HG02981 (cell line): ENCODE data around the gene GLE1.
A peak's percentile ranks its signal among the peaks of the same experiment; 100 is the strongest.

Source experiments
- ATAC-seq: cut with Tn5 transposase; IDR thresholded peaks from one replicate; pipeline ENCODE4 v1.9.1; 2021; ENCODE audit warnings: mild to moderate bottlenecking, moderate library complexity; ENCODE audit not compliant: unreplicated experiment

The GLE1 gene, protein sequence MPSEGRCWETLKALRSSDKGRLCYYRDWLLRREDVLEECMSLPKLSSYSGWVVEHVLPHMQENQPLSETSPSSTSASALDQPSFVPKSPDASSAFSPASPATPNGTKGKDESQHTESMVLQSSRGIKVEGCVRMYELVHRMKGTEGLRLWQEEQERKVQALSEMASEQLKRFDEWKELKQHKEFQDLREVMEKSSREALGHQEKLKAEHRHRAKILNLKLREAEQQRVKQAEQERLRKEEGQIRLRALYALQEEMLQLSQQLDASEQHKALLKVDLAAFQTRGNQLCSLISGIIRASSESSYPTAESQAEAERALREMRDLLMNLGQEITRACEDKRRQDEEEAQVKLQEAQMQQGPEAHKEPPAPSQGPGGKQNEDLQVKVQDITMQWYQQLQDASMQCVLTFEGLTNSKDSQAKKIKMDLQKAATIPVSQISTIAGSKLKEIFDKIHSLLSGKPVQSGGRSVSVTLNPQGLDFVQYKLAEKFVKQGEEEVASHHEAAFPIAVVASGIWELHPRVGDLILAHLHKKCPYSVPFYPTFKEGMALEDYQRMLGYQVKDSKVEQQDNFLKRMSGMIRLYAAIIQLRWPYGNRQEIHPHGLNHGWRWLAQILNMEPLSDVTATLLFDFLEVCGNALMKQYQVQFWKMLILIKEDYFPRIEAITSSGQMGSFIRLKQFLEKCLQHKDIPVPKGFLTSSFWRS

DNA sequence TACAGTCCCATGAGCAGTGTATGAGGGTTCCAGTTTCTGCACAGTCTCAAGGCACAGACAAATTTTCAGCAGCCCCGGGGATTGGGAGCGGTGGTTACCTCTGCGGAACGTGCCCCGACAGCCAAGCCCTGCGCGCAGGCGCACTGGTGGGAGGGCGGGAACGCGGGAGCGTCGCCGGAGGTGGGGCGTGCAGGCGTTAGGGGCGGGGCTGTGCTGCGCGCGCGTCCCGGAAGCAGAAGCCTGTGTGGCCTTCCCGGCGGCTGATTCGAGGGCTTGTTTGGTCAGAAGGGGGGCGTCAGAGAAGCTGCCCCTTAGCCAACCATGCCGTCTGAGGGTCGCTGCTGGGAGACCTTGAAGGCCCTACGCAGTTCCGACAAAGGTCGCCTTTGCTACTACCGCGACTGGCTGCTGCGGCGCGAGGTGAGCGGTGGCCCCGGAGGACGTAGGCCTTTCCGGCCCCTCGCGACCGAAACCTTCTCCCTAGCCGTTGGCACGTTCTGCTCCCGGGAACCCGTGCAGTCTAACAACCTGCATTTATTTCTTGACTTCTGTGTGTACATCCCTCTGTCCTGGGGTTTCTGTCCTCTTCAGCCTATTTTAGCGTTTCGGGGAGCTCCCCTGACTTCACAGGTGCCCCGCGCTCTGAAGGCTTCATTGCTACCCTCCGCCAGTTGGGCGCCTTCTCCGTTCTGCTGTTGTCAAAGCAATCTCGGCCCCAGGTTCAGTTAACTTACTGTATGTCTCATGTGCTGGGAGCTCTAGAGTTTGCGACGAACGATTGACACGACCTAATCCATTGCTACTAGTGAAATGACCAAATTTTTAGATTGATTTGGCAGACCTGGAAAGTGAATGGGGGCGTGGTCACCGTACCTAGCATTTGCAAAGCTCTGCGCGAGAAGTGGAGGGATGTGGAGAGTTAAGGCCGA is at the start of gene GLE1:
GLE1 (plus strand) TSS at position 235 of the 929 bp plus-strand sequence; CDS start at position 322, 87 bp downstream.
- ATAC-seq, result peak; percentile 86

DNA sequence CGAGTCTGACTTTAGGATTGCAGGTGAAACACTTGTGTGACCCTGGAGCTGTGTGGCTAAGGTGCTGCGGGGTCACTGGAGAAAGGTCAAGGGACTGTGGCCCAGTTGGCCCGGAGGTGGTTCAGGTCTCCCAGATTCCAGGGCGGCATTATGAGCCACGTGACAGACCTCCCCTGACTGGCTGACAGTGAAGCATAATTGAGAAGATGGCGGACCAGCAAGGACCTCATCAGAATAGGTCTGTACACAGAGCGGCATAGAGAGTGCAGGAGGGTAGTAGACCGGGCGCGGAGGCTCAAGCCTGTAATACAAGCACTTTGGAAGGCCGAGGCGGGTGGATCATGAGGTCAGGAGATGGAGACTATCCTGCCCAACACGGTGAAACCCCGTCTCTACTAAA is 49.5 kb upstream of the GLE1 start:
- ATAC-seq, result no peak

DNA sequence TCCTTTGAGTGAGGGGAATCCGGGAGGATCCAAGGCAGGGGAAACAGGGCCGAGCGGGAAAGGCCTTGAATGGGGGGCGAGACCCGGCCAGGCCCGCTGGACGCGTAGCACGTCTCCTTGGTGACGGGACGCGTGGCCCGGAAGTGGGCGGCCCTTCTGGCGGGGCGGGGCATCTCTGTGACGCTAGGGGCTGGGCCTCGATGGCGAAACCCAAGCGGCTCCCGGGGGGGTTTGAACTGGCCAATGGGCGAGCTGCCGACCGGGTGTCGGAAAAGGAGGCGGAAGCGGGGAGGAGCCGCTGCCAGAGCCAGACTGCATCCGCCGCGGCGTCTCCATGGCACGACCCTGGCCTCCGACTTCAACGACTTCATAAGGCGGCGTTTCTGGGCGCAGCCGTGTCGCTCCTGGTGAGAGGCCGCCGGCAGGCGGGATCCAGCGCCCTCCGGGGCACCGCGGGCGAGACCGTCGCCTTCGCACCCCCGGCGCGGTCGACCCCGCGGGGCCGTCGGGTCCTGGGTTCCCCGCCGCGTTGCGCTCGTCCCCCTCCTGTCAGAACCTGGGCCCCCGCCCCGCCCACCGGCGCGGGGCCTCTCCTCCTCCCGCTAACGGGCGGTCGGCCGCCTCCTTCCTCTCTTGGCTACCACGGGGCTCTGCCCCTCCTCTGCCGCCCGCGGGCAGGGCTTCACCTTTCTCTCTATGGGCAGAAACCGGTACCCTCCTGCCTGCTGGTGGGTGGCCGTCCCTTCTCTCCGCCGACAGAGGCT is 48.5 kb upstream of the GLE1 start, which contains the start of gene ODF2:
ODF2 (plus strand) TSS at position 158 of the 764 bp plus-strand sequence; CDS start at position 244, 86 bp downstream.
- peak; percentile 82 for ATAC-seq

DNA sequence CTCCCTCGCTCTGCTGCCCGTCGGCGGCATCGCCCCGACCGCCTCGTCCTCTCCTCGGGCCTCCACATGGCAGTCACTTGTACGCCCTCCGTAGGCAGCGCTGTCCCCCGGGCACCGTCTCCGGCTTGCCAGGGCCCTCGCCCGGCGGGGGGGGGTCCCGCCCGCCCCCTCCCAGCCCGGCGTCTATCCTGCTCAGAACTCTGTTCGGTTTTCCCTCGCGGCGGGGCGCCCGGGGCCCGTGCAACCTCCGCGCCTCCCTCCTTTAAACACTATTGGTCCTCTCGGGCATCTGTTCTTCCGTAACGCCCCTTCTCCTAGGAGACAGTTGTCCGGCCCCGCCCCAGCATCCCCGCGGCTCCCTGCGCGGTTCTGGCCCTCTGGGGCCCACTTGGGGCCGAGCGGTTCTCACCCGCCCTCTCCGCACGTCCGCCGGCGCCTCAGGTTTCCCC is 47.9 kb upstream of the GLE1 start:
- ATAC-seq, result peak; percentile 48

DNA sequence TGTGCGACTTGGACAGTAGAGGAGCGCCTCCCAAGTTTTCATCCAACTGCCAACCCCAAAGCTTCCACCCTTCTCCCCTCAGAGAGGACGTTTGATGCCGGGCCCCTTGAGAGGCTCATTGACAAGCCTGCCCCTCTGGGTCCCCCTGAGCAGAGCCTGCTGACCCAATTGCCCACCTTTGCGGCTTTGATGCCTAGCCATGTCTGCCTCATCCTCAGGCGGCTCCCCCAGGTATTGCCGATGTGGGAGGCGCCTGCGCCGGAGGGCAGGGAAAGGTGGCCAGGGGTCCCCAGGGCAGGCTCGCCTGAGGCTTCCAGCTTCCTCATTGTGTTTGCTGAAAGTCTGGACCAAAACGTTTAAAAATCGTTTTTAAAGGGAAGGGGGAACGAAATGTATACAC is 47.3 kb upstream of the GLE1 start:
- ATAC-seq, result no peak

DNA sequence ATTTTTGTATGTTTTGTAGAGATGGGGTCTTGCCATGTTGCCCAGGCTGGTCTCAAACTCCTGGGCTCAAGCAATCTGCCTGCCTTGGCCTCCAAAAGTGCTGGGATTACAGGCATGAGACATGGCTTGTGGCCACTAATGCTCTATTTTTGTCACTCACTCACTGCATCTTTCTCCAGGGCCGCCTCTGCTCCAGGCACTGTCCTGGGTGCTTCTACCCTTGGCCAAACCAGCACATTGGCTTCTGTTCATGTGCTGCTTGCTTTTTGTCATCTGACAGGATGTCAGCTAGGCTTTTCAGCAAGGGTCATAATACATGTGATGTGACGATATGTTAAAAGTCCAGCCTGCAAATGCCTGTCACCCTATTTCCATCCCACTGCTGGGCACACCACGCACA is 45.5 kb upstream of the GLE1 start:
- ATAC-seq, result no peak

DNA sequence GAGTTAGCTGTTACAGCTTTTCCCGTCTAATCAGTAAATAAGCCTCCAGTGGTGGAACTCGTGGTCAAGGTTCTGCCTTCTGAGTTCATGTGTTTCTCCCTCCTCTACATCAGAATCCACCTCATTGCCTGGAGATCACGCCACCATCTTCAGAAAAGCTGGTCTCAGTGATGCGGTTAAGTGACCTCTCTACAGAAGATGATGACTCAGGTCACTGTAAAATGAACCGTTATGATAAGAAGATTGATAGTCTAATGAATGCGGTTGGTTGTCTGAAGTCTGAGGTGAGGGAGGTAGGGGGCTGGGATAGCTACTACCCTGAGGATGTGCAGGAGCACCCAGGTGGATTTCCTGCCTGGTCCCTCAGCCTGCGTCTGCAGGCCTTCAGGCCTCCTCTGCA is 35.4 kb upstream of the GLE1 start:
- ATAC-seq, result no peak

DNA sequence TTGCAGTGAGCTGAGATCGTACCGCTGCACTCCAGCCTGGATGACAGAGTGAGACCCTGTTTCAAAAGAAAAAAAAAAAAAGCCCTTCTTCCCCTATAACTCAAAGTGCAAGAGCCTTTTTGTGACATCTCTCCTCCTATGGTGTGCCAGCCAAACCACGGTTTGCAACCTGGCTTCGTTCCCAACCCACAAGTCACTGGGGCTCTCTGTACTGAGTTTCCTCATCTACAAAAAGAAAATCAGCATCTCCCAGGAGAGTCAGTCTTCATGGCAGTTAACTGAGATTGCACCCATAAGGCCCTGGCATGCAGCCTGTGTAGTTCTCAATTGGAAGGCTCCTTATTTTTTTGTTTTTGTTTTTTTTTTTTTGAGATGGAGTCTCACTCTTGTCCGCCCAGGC is 34.0 kb upstream of the GLE1 start:
- ATAC-seq, result no peak

DNA sequence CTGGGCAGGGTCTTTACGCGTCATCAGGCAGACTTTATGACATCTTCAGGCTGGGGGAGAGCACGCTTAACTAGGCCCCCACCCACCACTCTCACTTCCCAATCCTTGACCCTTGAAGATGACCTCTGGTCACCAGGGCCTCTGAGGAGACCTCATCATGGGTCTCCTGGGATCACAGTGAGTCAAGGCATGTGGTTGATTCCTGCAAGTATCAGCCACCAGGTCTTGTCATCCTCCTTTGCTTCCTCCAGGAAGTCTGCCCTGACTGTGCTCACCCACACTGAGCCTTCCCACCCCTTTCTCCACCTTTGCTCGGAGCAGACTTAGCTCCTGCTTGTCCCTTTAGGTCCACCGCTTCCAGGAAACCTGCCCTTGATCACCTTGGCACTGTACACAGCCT is 31.4 kb upstream of the GLE1 start:
- no peak for ATAC-seq

DNA sequence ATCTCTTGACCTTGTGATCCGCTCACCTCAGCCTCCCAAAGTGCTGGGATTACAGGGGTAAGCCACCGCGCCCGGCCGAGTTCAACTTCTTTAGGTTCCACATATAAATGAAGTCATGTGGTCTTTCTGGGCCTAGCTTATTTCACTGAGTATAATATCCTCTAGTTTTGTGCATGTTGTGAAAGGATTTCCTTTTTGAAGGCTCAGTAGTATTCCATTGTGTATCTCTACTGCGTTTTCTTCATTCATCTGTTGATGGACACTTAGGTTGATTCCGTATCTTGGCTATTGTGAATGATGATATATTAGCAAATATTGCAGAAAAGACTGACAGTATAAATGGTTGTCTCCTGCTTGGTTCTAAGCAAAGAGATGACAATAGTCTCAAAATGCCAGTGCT is 28.7 kb upstream of the GLE1 start:
- no peak for ATAC-seq

DNA sequence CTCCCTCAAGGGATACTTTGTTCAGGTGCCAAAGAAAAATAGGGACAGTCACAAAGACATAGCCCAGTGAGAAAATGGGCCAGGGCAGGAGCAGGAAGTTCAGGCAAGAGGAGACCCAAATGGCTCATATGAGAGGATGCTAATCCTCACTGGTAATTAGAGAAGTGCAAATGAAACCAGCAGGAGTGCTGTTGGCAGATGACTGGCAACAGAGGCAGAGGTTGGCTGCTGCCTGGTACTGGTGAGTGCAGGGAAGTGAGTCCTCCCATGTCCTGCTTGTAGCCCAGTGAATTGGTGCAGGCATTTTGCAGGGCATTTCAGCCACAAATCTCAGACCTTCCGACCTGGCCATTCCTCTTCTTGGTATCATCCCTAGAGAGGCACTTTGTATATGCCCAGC is 25.3 kb upstream of the GLE1 start:
- ATAC-seq, result no peak

DNA sequence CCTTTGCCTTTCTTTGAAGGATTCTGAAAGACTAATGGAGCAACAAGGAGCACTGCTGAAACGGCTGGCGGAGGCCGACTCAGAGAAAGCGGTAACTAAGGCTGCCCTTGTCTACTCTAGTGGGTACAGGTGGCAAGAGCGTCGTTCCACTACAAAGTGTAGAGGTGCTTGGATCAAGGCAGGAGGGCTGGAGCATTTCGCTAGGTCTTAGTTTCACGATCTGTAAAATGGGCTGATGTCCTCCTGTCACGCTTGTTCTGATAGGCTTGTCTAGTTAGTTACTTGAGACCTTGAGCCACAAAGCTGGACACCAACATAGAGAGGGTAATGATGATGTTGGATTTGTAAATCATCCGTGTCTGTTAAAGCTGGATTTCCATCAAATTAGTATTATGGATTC is 23.0 kb upstream of the GLE1 start:
- no peak for ATAC-seq

DNA sequence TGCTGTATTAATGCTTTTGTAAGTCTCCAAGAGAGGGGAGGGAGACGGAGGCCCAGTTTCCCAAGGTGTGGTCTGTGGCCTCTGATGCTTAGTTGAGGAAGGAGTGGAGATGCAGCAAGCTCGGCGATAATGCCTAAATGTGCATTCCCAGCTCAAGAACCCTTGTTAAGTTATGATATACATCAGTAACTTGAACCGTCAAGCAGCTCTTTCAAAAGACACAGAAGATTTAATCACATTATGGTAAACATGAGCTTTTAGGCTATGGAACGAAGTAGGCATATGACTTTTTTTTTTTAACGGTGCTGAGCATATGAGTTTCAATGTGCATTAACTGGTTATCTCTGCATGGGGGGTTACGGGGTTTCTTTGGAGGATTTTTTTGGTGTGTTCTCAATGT is 22.3 kb upstream of the GLE1 start:
- no peak for ATAC-seq

DNA sequence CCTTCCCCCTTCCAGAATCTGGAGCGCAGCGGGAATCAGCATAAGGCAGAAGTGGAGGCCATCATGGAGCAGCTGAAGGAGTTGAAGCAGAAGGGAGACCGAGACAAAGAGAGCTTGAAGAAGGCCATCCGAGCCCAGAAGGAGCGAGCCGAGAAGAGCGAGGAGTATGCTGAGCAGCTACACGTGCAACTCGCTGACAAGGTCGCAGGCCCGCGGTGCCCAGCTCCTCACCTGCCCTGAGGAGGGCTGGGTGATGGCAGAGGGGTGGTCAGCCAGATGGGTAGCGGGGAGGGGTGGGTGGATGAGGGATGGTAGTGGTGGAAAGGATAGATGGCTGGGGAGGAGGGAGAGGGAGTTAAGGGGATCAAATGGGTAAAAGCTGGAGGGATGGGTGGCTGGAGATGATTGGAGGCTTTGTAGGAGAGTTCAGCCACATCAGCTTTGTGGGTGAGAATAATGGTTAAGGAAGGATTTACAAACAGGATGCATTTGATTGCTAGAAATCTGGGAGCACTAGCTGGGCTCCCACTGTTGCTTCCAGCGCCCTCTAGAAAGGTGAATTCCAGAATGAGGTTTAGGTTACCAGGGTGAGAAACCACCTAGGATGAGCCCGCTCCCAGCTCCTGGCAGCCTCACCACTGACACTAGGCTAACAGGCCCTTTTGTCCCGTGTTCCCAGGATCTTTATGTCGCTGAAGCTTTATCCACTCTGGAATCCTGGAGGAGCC is 19.7 kb upstream of the GLE1 start:
- no peak for ATAC-seq

DNA sequence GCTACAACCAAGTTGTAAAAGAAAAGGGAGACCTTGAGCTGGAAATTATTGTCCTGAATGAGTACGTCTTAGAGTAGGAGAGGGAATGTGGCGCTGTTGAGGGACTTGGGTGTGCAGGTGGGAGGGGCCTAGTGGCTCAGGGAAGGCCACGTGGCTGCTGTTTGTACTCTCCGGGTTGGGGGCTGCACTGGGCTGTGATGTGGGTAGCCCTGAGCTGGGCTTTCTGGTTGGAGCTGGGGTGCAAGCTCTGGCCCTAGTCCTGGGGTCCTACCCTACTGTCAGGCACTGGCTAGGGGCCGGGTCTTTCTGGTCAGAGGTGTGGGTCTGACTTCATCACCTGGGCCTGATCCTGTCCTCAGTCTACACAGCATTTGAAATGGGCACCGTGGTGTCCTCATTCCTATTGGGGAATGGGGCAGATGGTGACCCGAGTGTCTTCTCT is 19.1 kb upstream of the GLE1 start:
- ATAC-seq, result no peak

DNA sequence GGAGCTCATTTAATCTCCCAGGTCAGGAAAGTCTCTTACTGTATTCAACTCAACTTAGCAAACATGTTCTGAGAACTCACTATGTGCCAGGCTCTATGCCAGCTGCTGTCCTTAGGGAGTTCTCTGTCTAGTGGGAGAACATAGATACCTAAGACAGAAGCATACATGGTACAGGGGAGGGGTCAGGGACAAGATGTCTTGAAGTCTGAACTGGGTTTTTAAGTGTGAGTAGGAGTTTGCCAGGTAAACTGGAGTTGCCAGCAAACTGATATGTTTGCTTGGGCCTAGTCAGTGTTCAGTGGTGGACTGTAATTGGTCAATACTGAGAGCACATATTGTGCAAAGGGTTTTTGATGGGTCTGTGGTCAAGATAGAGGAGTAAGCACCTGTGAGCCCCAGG is 18.3 kb upstream of the GLE1 start:
- no peak for ATAC-seq

DNA sequence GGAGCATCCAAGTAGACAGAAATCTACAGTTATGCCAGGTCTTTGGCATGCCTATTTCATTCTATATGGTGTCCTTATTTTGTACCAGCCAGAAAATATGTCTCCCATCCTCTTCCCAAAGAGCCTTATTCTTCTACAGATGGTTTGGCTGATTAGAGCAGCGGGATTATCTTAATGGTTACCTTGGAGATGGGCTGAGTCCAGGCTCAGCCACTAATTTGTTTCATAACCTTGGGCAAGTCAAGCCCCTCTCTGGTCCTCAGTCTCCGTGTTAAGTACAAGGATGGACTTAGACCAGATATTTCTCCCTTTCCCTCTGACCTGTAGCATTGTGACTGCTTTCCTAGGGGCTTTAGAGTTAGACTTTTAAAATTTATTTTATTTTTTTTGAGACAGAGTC is 11.1 kb upstream of the GLE1 start:
- no peak for ATAC-seq

DNA sequence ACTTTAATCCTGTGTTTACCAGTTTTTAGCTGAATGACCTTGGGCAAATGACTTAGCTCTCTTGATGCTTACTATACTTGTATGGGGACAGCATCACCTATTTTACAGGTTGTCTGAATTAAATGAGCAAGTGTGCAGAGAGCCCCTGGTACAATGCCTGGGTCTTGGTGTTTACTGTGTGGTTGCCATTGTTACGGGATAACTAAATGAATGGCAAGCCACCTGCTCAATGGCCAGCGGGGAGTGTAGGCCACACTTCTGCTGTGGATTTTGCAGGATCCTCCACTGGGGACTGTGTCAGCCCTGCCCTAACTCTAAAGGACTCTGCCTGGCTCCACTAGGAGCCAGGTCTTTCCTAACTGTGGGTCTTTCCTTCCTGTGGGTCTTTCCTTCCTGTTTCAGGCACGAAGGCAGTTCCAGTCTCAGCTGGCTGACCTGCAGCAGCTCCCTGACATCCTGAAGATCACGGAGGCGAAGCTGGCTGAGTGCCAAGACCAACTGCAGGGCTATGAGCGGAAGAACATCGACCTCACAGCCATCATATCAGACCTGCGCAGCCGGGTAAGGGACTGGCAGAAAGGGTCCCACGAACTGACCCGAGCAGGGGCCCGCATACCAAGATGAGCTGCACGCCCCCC is 10.3 kb upstream of the GLE1 start:
- ATAC-seq, result no peak

DNA sequence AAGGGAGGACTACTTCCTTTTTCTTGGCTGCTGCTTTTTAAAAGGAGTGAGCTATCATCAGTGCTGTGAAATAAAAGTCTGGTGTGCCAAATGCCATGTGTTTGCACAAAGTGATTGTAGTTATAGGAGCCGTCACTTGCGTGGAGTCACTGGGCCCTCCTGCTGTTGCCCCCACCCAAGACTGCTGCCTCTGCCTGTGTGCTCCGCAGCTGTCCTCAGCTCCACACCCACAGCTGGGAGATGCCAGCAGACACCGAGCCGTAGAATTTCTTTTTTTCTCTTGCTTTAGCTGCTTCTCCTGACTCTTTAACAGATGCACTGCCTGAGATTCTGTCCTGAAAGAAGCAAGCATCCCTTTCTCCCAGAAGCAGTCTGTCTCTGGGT is 9.8 kb upstream of the GLE1 start:
- ATAC-seq, result no peak
